Measurements from ENCODE around the gene BSG.
"Not testable (repeated sequence)": the region's sequence is repeated elsewhere in the genome, so short reads cannot be mapped to it uniquely, and the experiment has no call there.

BSG gene

GRCh38 chr19:585146-585545 lies 12.8 kb downstream of the BSG start:
- DNase-seq (ENCODE audit: low spot score); FAIRE-seq: not testable (repeated sequence)

- DNase-seq (ENCODE audit: low spot score) (no peak), FAIRE-seq (no peak)
Measured at GRCh38 chr19:585551-586110, 13.2 kb downstream of the BSG start.

- no peak for DNase-seq (ENCODE audit: low spot score)
- FAIRE-seq = no peak
Measured at GRCh38 chr19:588093-588740, 15.8 kb downstream of the BSG start.

- FAIRE-seq (no peak), DNase-seq (ENCODE audit: low spot score) (no peak)
Measured at GRCh38 chr19:588741-589692, 16.6 kb downstream of the BSG start.

- DNase-seq (ENCODE audit: low spot score) (no peak), FAIRE-seq (no peak)
Measured at GRCh38 chr19:589693-590395, 17.4 kb downstream of the BSG start, which contains the start of gene HCN2. HCN2 (plus strand) TSS chr19:589881; CDS start chr19:589946, 65 bp downstream.

- FAIRE-seq = no peak
- no peak for DNase-seq (ENCODE audit: low spot score)
Measured at GRCh38 chr19:590396-590745, 18.0 kb downstream of the BSG start.

- FAIRE-seq = no peak
- no peak for DNase-seq (ENCODE audit: low spot score)
Measured at GRCh38 chr19:590750-591098, 18.3 kb downstream of the BSG start.

GRCh38 chr19:591099-591958 lies 18.9 kb downstream of the BSG start:
- FAIRE-seq (no peak), DNase-seq (ENCODE audit: low spot score) (peak; percentile 47)

- no peak for FAIRE-seq
- DNase-seq (ENCODE audit: low spot score) = no peak
Measured at GRCh38 chr19:592101-592500, 19.7 kb downstream of the BSG start.

- DNase-seq (ENCODE audit: low spot score) (no peak), FAIRE-seq (no peak)
Measured at GRCh38 chr19:593055-593454, 20.7 kb downstream of the BSG start.

- DNase-seq (ENCODE audit: low spot score) (no peak), FAIRE-seq (no peak)
Measured at GRCh38 chr19:593505-593904, 21.1 kb downstream of the BSG start.

GRCh38 chr19:594265-594870 lies 22.0 kb downstream of the BSG start:
- FAIRE-seq = no peak
- DNase-seq (ENCODE audit: low spot score) = no peak

GRCh38 chr19:595326-596262 lies 23.2 kb downstream of the BSG start:
- FAIRE-seq = no peak
- no peak for DNase-seq (ENCODE audit: low spot score)

- FAIRE-seq (no peak), DNase-seq (ENCODE audit: low spot score) (no peak)
Measured at GRCh38 chr19:596263-596655, 23.9 kb downstream of the BSG start.

- FAIRE-seq = no peak
- no peak for DNase-seq (ENCODE audit: low spot score)
Measured at GRCh38 chr19:597406-598315, 25.3 kb downstream of the BSG start.

GRCh38 chr19:601310-601709 lies 28.9 kb downstream of the BSG start:
- FAIRE-seq (no peak), DNase-seq (ENCODE audit: low spot score) (no peak)

- no peak for FAIRE-seq
Measured at GRCh38 chr19:601790-602189, 29.4 kb downstream of the BSG start.

More at GRCh38 chr19:601790-602189, 29.4 kb downstream of the BSG start:
- no peak for DNase-seq (ENCODE audit: low spot score)
